HL-60 (cell line): ENCODE measurements around the gene DDX25.

Experiments used
- CTCF ChIP-seq: IDR thresholded peaks from one replicate; pipeline ENCODE4 v1.5.1; 2011; ENCODE audit warnings: low read length, control low read depth, inconsistent platforms; ENCODE audit not compliant: insufficient read depth
- GABPA ChIP-seq: IDR thresholded peaks from 2 replicates; pipeline ENCODE4 v1.6.1; 2012; ENCODE audit warnings: low read depth
- POLR2AphosphoS5 ChIP-seq: IDR thresholded peaks from 2 replicates; pipeline ENCODE4 v1.6.1; 2012; ENCODE audit warnings: low read depth

- TF ChIP-seq CTCF (no peak), POLR2AphosphoS5 (no peak), GABPA (no peak)
Observed at GRCh38 chr11:125978181-125978716, 73.9 kb downstream of the DDX25 start.
